Measurements from ENCODE around the gene OR6N1. TPM values are rescaled to one million over a fixed set of nuclear protein-coding genes. Genes with fewer than 3 reads are reported as not detected.
A peak's percentile ranks its signal among the peaks of the same experiment; 100 is the strongest.

OR6N1 gene
- total and polyA plus RNA-seq, 9 of the 15 experiments (the other 6 are each of a cell fraction or from before 2014, with no cell fraction given): 0.01 to 0.07 TPM; not detected in 7

DNA sequence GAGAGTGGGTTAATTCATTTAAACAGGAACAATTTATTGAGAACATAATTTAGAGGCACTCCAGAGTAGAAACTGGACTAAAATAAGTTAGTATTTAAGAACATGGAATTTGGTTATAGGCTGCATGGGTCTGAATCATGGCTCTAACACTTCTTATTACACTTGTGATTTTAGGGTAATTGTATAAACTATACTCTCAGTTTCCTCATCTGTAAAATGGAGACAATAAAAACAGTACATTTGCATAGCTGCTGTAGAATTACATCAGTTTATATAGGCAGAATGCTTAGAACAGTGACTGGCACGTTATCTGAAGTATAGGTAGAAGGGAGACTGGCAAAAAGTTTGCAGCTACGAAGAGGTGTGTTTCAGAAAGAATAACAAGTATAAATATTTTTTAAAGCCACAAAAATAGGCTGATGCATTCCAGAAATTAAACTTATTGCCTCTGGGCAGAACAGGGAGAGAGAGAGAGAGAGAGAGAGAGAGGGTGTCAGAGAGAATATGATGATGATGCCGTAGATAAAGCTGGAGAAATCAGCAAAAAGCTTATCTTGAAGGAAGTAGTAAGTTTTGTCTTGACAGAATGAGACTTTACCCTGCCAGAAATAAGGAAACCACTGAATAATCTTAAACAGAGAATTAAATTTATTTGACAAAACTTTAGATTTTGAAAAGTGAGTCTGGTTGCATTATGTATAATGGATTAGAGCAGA lies 43.3 kb downstream of the OR6N1 start (continued):
- TF ChIP-seq NUFIP1 (IDR thresholded peaks at IDR 0.05; ENCODE audit: partially characterized antibody) (no peak), NCOA4 (IDR thresholded peaks at IDR 0.05; ENCODE audit: partially characterized antibody) (no peak), STAG1 (CRISPR knock-in tag; IDR thresholded peaks at IDR 0.05; ENCODE audit: borderline replicate concordance) (no peak), TFAM (CRISPR knock-in tag; conservative IDR thresholded peaks at IDR 0.05) (no peak), CXXC5 (CRISPR knock-in tag; IDR thresholded peaks at IDR 0.05) (peak; percentile 33; the same call in 1 of the 2 replicates), POLR2H (tag; IDR thresholded peaks at IDR 0.05; ENCODE audit: low read depth) (no peak), ATF7 (IDR thresholded peaks at IDR 0.05) (peak; percentile 21; the same call in 1 of the 2 replicates), COPS2 (conservative IDR thresholded peaks at IDR 0.05) (no peak), ZNF224 (CRISPR knock-in tag; IDR thresholded peaks at IDR 0.05) (no peak), RBM25 (IDR thresholded peaks at IDR 0.05; ENCODE audit: low read depth, low read length, severe bottlenecking) (peak; percentile 98)
- TF ChIP-seq, protein P1, sequence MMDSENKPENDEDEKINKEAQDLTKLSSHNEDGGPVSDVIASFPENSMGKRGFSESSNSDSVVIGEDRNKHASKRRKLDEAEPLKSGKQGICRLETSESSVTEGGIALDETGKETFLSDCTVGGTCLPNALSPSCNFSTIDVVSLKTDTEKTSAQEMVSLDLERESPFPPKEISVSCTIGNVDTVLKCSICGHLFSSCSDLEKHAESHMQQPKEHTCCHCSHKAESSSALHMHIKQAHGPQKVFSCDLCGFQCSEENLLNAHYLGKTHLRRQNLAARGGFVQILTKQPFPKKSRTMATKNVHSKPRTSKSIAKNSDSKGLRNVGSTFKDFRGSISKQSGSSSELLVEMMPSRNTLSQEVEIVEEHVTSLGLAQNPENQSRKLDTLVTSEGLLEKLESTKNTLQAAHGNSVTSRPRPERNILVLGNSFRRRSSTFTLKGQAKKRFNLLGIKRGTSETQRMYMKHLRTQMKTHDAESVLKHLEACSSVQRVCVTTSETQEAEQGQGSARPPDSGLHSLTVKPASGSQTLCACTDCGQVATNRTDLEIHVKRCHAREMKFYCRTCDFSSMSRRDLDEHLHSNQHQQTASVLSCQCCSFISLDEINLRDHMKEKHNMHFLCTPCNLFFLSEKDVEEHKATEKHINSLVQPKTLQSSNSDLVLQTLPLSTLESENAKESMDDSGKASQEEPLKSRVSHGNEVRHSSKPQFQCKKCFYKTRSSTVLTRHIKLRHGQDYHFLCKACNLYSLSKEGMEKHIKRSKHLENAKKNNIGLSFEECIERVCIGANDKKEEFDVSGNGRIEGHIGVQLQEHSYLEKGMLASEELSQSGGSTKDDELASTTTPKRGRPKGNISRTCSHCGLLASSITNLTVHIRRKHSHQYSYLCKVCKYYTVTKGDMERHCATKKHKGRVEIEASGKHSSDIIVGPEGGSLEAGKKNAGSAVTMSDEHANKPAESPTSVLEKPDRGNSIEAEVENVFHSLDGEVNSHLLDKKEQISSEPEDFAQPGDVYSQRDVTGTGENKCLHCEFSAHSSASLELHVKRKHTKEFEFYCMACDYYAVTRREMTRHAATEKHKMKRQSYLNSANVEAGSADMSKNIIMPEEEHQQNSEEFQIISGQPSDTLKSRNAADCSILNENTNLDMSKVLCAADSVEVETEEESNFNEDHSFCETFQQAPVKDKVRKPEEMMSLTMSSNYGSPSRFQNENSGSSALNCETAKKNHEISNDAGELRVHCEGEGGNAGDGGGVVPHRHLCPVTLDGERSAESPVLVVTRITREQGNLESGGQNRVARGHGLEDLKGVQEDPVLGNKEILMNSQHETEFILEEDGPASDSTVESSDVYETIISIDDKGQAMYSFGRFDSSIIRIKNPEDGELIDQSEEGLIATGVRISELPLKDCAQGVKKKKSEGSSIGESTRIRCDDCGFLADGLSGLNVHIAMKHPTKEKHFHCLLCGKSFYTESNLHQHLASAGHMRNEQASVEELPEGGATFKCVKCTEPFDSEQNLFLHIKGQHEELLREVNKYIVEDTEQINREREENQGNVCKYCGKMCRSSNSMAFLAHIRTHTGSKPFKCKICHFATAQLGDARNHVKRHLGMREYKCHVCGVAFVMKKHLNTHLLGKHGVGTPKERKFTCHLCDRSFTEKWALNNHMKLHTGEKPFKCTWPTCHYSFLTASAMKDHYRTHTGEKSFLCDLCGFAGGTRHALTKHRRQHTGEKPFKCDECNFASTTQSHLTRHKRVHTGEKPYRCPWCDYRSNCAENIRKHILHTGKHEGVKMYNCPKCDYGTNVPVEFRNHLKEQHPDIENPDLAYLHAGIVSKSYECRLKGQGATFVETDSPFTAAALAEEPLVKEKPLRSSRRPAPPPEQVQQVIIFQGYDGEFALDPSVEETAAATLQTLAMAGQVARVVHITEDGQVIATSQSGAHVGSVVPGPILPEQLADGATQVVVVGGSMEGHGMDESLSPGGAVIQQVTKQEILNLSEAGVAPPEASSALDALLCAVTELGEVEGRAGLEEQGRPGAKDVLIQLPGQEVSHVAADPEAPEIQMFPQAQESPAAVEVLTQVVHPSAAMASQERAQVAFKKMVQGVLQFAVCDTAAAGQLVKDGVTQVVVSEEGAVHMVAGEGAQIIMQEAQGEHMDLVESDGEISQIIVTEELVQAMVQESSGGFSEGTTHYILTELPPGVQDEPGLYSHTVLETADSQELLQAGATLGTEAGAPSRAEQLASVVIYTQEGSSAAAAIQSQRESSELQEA (IDR thresholded peaks at IDR 0.05; ENCODE audit: low read depth): no peak
- TF ChIP-seq, protein P2, sequence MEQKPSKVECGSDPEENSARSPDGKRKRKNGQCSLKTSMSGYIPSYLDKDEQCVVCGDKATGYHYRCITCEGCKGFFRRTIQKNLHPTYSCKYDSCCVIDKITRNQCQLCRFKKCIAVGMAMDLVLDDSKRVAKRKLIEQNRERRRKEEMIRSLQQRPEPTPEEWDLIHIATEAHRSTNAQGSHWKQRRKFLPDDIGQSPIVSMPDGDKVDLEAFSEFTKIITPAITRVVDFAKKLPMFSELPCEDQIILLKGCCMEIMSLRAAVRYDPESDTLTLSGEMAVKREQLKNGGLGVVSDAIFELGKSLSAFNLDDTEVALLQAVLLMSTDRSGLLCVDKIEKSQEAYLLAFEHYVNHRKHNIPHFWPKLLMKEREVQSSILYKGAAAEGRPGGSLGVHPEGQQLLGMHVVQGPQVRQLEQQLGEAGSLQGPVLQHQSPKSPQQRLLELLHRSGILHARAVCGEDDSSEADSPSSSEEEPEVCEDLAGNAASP (IDR thresholded peaks at IDR 0.05): no peak
- TF ChIP-seq, protein P3, sequence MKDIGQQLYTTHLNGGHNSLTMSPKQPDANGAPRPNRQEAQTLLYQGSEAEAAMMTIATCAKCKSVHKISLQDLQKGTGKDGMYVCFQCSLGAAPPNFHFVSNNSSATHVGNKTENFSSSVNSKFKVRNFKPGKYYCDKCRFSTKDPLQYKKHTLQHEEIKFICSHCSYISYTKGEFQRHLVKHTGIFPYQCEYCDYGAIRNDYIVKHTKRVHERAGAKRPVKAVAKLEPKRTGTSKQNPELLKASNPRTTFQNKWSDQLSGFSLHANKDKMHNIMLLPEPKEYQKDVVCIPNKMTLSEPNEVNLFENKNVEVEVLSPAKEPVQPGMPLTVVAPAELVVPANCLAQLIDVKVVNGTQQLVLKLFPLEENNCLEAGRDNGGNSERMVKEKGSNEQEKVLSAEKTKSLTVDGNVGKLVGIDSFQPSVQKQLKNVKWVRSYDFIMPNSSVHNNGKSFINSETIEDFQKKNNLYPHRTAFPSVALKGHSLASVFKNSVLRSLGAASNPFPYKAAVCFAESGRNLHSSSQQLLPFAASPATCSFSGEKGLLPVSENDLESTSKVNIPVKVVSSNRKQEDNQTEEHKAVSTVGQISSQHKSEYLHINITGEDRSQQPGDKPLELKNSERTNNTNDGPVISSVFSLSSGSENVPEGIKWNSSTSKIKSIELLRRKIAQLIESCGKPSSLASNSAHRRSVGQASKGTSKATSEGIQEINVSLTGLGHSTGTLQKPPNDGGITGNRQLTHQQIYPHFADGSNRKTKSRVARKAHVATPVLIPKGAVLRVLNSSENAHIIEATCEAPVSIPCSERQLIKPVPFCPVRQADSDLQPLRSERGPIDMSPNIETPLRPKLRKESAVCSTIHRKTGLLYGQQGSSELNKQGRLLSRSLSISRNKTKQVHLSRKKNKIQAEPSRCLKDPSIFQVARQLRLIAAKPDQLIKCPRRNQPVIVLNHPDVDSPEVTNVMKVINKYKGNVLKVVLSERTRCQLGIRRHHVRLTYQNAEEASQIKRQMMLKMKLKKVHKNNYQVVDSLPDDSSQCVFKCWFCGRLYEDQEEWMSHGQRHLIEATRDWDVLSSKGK (CRISPR knock-in tag; IDR thresholded peaks at IDR 0.05): no peak
- TF ChIP-seq, protein P4, sequence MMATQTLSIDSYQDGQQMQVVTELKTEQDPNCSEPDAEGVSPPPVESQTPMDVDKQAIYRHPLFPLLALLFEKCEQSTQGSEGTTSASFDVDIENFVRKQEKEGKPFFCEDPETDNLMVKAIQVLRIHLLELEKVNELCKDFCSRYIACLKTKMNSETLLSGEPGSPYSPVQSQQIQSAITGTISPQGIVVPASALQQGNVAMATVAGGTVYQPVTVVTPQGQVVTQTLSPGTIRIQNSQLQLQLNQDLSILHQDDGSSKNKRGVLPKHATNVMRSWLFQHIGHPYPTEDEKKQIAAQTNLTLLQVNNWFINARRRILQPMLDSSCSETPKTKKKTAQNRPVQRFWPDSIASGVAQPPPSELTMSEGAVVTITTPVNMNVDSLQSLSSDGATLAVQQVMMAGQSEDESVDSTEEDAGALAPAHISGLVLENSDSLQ (IDR thresholded peaks at IDR 0.05): peak; percentile 38; the same call in 1 of the 2 replicates

All from K562 (cell line).